ENCODE measurements around the gene ALK. TPM values are rescaled to one million over a fixed set of nuclear protein-coding genes. Genes with fewer than 3 reads are reported as not detected.

Gene ALK
- total RNA-seq, 4 donors from 2014 or later, result 0.66 TPM; not detected in 3

DNA sequence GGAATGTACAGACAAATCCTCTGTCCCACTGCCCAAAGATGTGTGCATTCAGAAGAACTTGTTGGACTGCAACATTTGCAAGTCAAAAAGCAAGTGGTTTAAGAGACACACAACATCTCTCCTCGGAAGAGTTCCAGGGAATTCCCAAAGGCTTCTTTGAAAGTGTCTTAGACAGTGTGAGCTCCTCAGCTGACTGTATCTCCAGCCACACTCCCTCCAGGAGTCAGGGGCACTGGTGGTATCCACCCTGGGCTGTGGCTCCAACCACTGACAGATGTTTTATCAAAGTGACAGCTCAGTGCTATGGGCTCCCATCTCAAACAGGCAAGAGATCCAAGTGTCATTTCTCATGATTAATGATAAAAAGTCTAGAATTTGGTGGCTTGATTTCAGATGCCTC lies 48.5 kb downstream of the ALK start:
- 35 to 75% methylated on average over 1 of the region's 1 CpG for WGBS, 2 donors
- TF ChIP-seq POLR2A (IDR thresholded peaks at IDR 0.05), result no peak
- TF ChIP-seq, protein P1, sequence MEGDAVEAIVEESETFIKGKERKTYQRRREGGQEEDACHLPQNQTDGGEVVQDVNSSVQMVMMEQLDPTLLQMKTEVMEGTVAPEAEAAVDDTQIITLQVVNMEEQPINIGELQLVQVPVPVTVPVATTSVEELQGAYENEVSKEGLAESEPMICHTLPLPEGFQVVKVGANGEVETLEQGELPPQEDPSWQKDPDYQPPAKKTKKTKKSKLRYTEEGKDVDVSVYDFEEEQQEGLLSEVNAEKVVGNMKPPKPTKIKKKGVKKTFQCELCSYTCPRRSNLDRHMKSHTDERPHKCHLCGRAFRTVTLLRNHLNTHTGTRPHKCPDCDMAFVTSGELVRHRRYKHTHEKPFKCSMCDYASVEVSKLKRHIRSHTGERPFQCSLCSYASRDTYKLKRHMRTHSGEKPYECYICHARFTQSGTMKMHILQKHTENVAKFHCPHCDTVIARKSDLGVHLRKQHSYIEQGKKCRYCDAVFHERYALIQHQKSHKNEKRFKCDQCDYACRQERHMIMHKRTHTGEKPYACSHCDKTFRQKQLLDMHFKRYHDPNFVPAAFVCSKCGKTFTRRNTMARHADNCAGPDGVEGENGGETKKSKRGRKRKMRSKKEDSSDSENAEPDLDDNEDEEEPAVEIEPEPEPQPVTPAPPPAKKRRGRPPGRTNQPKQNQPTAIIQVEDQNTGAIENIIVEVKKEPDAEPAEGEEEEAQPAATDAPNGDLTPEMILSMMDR (IDR thresholded peaks at IDR 0.05), result no peak
- DNase-seq (ENCODE audit: low spot score in 2 of 2), result no peak
- intact Hi-C loops (cut with DNase I; ENCODE audit: low total_unique reads), result no loop called here
- H3K4me3 ChIP-seq (ENCODE audit: low read depth, poor library complexity, severe bottlenecking), result no peak overlapping the region

GRCh38 chr2:29871541-29871940 lies 49.8 kb downstream of the ALK start:
- intact Hi-C loops (cut with DNase I; ENCODE audit: low total_unique reads), result no loop called here
- no peak for TF ChIP-seq POLR2A (IDR thresholded peaks at IDR 0.05)
- no peak overlapping the region for H3K4me3 ChIP-seq (ENCODE audit: low read depth, poor library complexity, severe bottlenecking)
- no peak for DNase-seq (ENCODE audit: low spot score in 2 of 2)
- WGBS, 2 donors, result 75 to 82% methylated on average over 2 of the region's 2 CpGs

GRCh38 chr2:29865512-29865911 lies 55.9 kb downstream of the ALK start:
- intact Hi-C loops (cut with DNase I; ENCODE audit: low total_unique reads), result no loop called here
- TF ChIP-seq, protein P1 (IDR thresholded peaks at IDR 0.05), result no peak
- no peak for TF ChIP-seq POLR2A (IDR thresholded peaks at IDR 0.05)
- H3K4me3 ChIP-seq (ENCODE audit: low read depth, poor library complexity, severe bottlenecking), result no peak overlapping the region
- WGBS, 2 donors, result 85 to 100% methylated on average over 1 of the region's 1 CpG
- DNase-seq (ENCODE audit: low spot score in 2 of 2), result no peak

DNA sequence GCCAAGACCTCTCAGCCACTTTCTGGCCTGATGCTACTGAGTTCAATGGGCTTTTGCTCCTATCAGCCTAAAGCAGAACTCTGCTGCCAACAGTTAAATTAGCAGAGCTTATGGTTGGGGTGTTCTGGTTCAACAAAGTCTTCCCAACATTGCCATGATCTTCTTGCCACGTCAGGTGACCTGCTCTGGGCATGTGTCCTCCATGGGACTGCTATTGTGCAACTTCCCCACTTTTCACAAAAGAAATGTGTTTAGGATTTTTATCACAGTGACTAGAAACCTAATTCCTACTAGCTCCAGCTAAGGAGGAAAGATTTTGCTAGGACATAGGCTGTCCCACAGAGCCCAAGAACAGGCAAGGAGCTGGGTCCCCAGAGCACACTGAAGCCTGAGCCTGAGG lies 56.4 kb downstream of the ALK start:
- 0% methylated on average over 1 of the region's 1 CpG for WGBS, 2 donors
- no peak overlapping the region for H3K4me3 ChIP-seq (ENCODE audit: low read depth, poor library complexity, severe bottlenecking)
- intact Hi-C loops (cut with DNase I; ENCODE audit: low total_unique reads), result no loop called here
- TF ChIP-seq, protein P1 (IDR thresholded peaks at IDR 0.05), result no peak
- no peak for TF ChIP-seq POLR2A (IDR thresholded peaks at IDR 0.05)
- DNase-seq (ENCODE audit: low spot score in 2 of 2), result no peak

GRCh38 chr2:29855924-29856639 lies 65.3 kb downstream of the ALK start:
- H3K4me3 ChIP-seq (ENCODE audit: low read depth, poor library complexity, severe bottlenecking), result no peak overlapping the region
- intact Hi-C loops (cut with DNase I; ENCODE audit: low total_unique reads), result no loop called here
- TF ChIP-seq POLR2A (IDR thresholded peaks at IDR 0.05), result no peak
- TF ChIP-seq, protein P1 (IDR thresholded peaks at IDR 0.05), result no peak
- DNase-seq (ENCODE audit: low spot score in 2 of 2), result no peak
- 80 to 83% methylated on average over 7 of the region's 7 CpGs for WGBS, 2 donors

DNA sequence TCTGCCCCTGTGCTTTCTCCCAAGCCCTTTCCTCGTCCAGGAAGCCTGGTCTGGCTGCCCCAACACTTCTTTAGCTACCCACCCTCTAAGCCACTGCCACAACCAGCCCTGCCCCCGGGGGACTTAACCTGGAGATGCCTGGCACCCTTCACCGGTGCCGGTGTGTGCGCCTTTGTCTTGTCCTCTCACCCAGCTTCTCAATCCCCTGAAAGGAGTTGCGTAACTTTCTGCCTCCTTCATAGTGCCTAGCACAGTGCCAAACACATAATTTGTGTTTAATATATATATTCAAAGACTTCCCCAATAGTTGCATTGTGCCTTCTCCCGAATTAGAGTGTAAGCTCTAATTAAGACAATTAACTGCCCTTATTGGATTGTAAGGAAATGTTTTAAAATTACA lies 70.6 kb downstream of the ALK start:
- no peak overlapping the region for H3K4me3 ChIP-seq (ENCODE audit: low read depth, poor library complexity, severe bottlenecking)
- no peak for DNase-seq (ENCODE audit: low spot score in 2 of 2)
- intact Hi-C loops (cut with DNase I; ENCODE audit: low total_unique reads), result no loop called here
- TF ChIP-seq, protein P1 (IDR thresholded peaks at IDR 0.05), result no peak
- no peak for TF ChIP-seq POLR2A (IDR thresholded peaks at IDR 0.05)
- WGBS, 2 donors, result 78 to 80% methylated on average over 7 of the region's 7 CpGs
